Tibial nerve (tissue), 4 donors: Measurements from ENCODE around the gene LINGO4. TPM values are rescaled to one million over a fixed set of nuclear protein-coding genes. Genes with fewer than 3 reads are reported as not detected.

Source experiments
- DNase-seq, 2 donors: peaks; one replicate each; pipeline ENCODE4 v3.0.0-alpha.2; 2019; ENCODE audit warnings: low spot score in 2 of 2
- H3K27ac ChIP-seq, 4 donors: fragments of 200-600 bp; sonication (generic) in 3 of 4; one replicate each; pipeline ENCODE4 v1.5.1; 2017 to 2019; ENCODE audit warnings: mild to moderate bottlenecking in 1 of 4
- H3K27me3 ChIP-seq, 2 donors: fragments of 200-600 bp; sonication (generic) in 1 of 2; one replicate each; pipeline versions ENCODE4 v1.5.1 to v1.6.0; 2017 to 2019
- H3K36me3 ChIP-seq, 3 donors: fragments of 200-600 bp; sonication (generic); one replicate each; pipeline ENCODE4 v1.5.1; 2018 to 2019
- H3K4me1 ChIP-seq, 4 donors: fragments of 200-600 bp; sonication (generic) in 3 of 4; one replicate each; pipeline ENCODE4 v1.5.1; 2017 to 2019
- H3K4me3 ChIP-seq, 4 donors: fragments of 200-600 bp; sonication (generic) in 3 of 4; one replicate each; pipeline ENCODE4 v1.5.1; 2017 to 2019; ENCODE audit warnings: mild to moderate bottlenecking in 1 of 4, moderate library complexity in 1 of 4
- H3K9me3 ChIP-seq, 4 donors: fragments of 200-600 bp; sonication (generic) in 3 of 4; one replicate each; pipeline ENCODE4 v1.5.1; 2017 to 2019
- EP300 ChIP-seq, 2 donors: sonication (generic); formaldehyde crosslinking; IDR thresholded peaks; one replicate each; pipeline ENCODE4 v1.6.1; 2017; ENCODE audit warnings: antibody characterized with exemption in 2 of 2, mild to moderate bottlenecking in 1 of 2
- POLR2A ChIP-seq, 2 donors: fragments of 450-650 bp; IDR thresholded peaks; one replicate each; pipeline ENCODE4 v1.6.1; 2017; ENCODE audit warnings: antibody characterized with exemption in 2 of 2, mild to moderate bottlenecking in 2 of 2, moderate library complexity in 2 of 2
- whole genome bisulfite sequencing, 2 donors: methylation state at CpG; one replicate each; pipeline ENCODE4 v1.1.5; 2018; 5-methylcytosine and 5-hydroxymethylcytosine counted together
- total RNA-seq, 4 donors: library from RNA; depleted of rRNA; stranded (reverse); fragments of >200 nt; gene quantifications; one replicate each; pipeline ENCODE4 v1.1.0, GENCODE V29; 2016
- TF ChIP-seq, protein P1 (sequence below), 5 experiments: fragments of 200-600 bp in 3 of 5; fragments of 450-650 bp in 2 of 5; sonication (generic) in 3 of 5; IDR thresholded peaks; one replicate each; pipeline ENCODE4 v1.5.1; 2016 to 2019; ENCODE audit warnings: antibody characterized with exemption in 5 of 5, mild to moderate bottlenecking in 3 of 5, moderate library complexity in 2 of 5

The LINGO4 gene
- total RNA-seq, 4 donors from 2014 or later = not detected

DNA sequence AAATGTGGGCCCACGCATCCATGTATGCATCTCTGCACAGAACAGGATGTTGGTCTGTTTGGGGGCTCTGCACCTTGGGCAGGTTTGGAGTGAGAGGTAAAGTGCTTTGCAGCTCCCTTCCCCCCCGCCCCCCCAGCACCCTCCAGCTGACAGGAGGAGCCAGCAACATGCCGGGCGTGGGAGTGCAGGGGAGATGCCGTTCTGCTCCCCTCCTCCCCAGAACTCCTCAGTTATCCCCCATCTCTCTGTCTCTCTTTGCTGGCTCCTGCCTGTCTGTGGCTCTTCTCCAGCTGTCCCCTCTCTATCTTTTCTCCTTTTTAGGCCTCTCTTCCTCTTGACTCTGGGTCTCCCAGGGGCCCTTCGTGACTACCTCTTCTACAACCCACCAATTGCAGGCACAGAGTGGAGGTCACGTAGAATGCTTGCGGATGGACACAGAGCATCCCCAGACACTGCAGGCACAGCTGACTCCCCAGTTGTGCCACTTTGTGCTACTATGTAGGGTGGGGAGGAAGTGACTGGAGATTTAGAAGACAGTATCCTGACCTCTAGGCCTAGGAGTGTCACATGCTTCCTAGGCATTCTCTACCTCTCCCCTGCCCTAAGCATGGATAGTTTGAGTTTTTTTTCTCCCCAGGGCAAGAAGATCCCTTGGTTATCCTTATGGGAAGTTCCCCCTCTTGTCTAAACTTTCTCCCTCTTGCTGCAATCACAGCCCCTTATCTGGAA is 28.1 kb upstream of the LINGO4 start:
- WGBS, 2 donors = 80 to 84% methylated on average over 7 of the region's 8 CpGs
- peaks cover 0 to 13% of the 10 kb centered on the region in 2 donors for H3K27me3 ChIP-seq
- DNase-seq = no peak
- H3K4me3 ChIP-seq = no peak overlapping the region
- TF ChIP-seq POLR2A (IDR thresholded peaks at IDR 0.05) = no peak
- TF ChIP-seq, protein P1, sequence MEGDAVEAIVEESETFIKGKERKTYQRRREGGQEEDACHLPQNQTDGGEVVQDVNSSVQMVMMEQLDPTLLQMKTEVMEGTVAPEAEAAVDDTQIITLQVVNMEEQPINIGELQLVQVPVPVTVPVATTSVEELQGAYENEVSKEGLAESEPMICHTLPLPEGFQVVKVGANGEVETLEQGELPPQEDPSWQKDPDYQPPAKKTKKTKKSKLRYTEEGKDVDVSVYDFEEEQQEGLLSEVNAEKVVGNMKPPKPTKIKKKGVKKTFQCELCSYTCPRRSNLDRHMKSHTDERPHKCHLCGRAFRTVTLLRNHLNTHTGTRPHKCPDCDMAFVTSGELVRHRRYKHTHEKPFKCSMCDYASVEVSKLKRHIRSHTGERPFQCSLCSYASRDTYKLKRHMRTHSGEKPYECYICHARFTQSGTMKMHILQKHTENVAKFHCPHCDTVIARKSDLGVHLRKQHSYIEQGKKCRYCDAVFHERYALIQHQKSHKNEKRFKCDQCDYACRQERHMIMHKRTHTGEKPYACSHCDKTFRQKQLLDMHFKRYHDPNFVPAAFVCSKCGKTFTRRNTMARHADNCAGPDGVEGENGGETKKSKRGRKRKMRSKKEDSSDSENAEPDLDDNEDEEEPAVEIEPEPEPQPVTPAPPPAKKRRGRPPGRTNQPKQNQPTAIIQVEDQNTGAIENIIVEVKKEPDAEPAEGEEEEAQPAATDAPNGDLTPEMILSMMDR (IDR thresholded peaks at IDR 0.05) = no peak
- no peak for TF ChIP-seq EP300 (IDR thresholded peaks at IDR 0.05)
- peaks cover 0 to 21% (median 0%) of the 10 kb centered on the region in 4 donors for H3K4me1 ChIP-seq
- no peak overlapping the region for H3K27ac ChIP-seq
- no peaks in the 10 kb centered on the region for H3K36me3 ChIP-seq
- H3K9me3 ChIP-seq = no peaks in the 10 kb centered on the region

DNA sequence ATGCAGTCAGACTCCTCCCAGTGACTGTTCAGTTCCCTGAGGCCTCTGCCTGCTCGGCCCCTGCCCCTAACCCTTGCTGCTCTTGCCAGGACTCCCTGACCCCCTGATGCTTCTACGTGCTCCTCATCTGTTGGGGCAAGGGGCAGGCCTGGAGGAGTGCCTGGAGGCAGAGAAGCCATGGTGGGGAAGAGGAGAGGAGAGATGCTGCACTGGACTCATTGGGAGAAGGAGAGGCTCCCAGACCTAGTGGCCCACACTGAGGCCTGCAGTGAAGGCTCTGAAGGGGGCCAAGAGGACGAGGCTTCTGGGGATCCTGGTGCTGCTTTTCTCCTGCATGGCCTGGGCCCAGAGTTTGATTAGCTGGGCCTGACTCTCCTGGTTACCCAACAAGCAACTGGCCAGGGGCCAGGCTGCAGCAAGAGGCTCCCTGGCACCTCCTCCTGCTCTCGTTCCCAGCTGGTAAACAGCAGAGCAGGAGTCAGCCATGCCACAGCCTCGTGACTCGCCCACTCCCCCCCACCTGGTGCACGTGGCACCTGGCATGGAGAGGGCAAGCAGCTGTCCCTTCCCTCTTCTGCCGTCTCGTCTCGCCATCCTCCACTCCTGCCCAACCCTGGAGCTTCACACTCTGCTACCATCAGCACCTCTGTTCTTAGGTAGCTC is 27.2 kb upstream of the LINGO4 start:
- Histone ChIP-seq H3K27ac (no peak overlapping the region), H3K9me3 (no peaks in the 10 kb centered on the region), H3K4me3 (no peak overlapping the region), H3K36me3 (no peaks in the 10 kb centered on the region), H3K4me1 (peaks cover 0 to 18% (median 0%) of the 10 kb centered on the region in 4 donors), H3K27me3 (peaks cover 0 to 7% of the 10 kb centered on the region in 2 donors)
- TF ChIP-seq, protein P1 (IDR thresholded peaks at IDR 0.05) = no peak
- no peak for TF ChIP-seq EP300 (IDR thresholded peaks at IDR 0.05)
- no peak for TF ChIP-seq POLR2A (IDR thresholded peaks at IDR 0.05)
- no peak for DNase-seq
- WGBS, 2 donors = 63 to 64% methylated on average over 10 of the region's 10 CpGs

DNA sequence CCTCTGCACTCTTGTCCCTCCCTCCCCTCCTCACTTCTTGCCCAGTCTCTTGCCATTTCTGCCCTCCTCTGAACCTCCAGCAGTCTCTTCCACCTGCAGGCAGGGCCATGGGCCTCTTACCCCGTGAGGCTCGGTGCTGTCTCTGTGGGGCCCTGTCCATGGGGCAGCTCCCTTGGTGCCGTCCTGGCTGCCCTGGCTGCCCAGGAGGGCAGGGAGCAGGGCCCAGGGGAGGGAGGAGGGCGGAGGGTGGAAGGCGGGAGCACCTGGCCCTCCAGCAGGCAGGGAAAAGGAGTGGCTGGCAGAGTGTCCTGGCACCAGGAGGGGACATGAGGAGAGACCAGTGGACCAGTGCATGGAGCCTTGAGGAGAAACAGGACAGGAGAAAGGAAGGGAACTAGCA is 26.4 kb upstream of the LINGO4 start, which contains the start of gene RORC:
Gene RORC (minus strand): TSS at position 198 of the 400 bp plus-strand sequence. CDS start 38 bp downstream, at position 160.
- WGBS, 2 donors = 63% methylated on average over 5 of the region's 5 CpGs
- peak within 1 kb of the TSS in 1 of 4 donors; percentile 43 for H3K27ac ChIP-seq
- no peak for TF ChIP-seq POLR2A (IDR thresholded peaks at IDR 0.05)
- TF ChIP-seq, protein P1 (IDR thresholded peaks at IDR 0.05) = no peak
- TF ChIP-seq EP300 (IDR thresholded peaks at IDR 0.05) = no peak
- H3K27me3 ChIP-seq = peaks cover 0 to 2% of the 10 kb centered on the region in 2 donors
- DNase-seq = no peak
- no peaks in the 10 kb centered on the region for H3K36me3 ChIP-seq
- H3K9me3 ChIP-seq = no peaks in the 10 kb centered on the region
- H3K4me3 ChIP-seq = no peak within 1 kb of the TSS
- peaks cover 0 to 18% (median 0%) of the 10 kb centered on the region in 4 donors for H3K4me1 ChIP-seq

DNA sequence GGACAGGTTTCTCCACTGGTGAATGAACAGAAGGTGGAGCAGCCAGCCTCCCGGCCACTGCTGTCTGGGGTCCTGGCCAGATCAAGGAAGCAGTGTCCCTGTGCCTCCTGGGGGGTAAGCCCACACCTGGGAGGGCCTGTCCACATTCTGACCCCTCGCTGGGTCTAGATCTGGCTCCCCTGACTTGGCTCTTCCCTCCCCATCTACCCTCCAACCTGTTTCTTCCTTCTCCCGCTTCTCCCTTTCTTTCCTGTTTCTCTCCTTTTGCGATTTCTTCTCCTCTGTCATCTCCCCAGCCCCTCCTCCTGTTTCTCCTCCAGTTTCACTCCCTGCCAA is 26.0 kb upstream of the LINGO4 start:
- H3K36me3 ChIP-seq = no peaks in the 10 kb centered on the region
- peaks cover 0 to 2% of the 10 kb centered on the region in 2 donors for H3K27me3 ChIP-seq
- H3K4me3 ChIP-seq = no peak overlapping the region
- H3K9me3 ChIP-seq = no peaks in the 10 kb centered on the region
- H3K4me1 ChIP-seq = peaks cover 0 to 18% (median 0%) of the 10 kb centered on the region in 4 donors
- peak overlapping the region in 1 of 4 donors; percentile 43 for H3K27ac ChIP-seq
- 81 to 87% methylated on average over 4 of the region's 4 CpGs for WGBS, 2 donors
- TF ChIP-seq, protein P1 (IDR thresholded peaks at IDR 0.05) = no peak
- TF ChIP-seq EP300 (IDR thresholded peaks at IDR 0.05) (no peak), POLR2A (IDR thresholded peaks at IDR 0.05) (no peak)
- DNase-seq = no peak

DNA sequence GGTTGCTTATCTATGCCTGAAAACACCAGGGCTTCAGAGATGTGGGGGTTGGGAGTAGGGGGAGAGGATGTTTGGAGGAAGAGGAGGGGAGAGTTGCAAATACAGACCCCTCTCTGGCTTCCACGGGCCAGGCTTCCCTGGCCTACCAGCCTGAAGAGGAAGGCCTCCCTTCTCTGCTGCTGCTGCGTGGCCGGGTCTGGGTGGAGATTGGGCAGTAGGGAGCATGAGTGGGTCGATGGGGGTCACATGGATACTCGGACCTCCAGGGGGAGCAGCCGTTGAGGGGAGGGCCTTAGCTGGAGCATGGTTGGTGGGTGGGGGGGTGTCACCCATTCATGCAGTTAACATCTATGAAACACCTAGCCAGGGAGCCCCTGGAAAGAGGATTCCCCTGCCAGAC is 24.8 kb upstream of the LINGO4 start:
- no peaks in the 10 kb centered on the region for H3K9me3 ChIP-seq
- no peaks in the 10 kb centered on the region for H3K27me3 ChIP-seq
- DNase-seq = no peak
- TF ChIP-seq EP300 (IDR thresholded peaks at IDR 0.05) (no peak), POLR2A (IDR thresholded peaks at IDR 0.05) (no peak)
- TF ChIP-seq, protein P1 (IDR thresholded peaks at IDR 0.05) = no peak
- peaks cover 0 to 18% (median 0%) of the 10 kb centered on the region in 4 donors for H3K4me1 ChIP-seq
- no peaks in the 10 kb centered on the region for H3K36me3 ChIP-seq
- H3K27ac ChIP-seq = no peak overlapping the region
- WGBS, 2 donors = 39 to 52% methylated on average over 6 of the region's 6 CpGs
- no peak overlapping the region for H3K4me3 ChIP-seq
